Measurements from ENCODE around the gene PRR20E. TPM values are rescaled to one million over a fixed set of nuclear protein-coding genes. Genes with fewer than 3 reads are reported as not detected.
"Not testable (repeated sequence)": the region's sequence is repeated elsewhere in the genome, so short reads cannot be mapped to it uniquely, and the experiment has no call there.

PRR20E gene
- total and polyA plus RNA-seq, 2 experiments from 2014 or later, result not detected

DNA sequence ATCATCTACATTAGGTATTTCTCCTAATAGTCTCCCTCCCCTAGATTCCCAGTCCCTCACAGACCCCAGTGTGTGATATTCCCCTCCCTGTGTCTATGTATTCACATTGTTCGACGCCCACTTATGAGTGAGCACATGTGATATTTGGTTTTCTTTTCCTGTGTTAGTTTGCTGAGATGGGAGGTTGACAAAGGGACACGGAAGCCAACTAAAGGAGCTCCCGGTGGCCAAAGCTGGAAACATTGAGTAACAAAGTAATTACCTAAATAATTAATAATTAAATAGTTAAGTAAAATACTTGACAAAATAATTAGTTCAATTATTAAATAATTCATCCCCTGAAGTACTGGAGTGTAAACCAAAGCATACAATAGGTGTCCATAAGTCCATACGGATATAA is 28.0 kb upstream of the PRR20E start:
- Histone ChIP-seq H2AFZ (no peak overlapping the region), H3K4me1 (ENCODE audit: insufficient read depth) (no peaks in the 10 kb centered on the region), H3K79me2 (replicated peaks; ENCODE audit: insufficient read depth) (no peaks in the 10 kb centered on the region), H3K4me3 (no peak overlapping the region), H3K4me2 (no peak overlapping the region), H3F3A (replicated peaks; ENCODE audit: low read depth) (no peaks in the 10 kb centered on the region), H3K9me2 (ENCODE audit: insufficient read depth) (no peaks in the 10 kb centered on the region), H3K36me3 (ENCODE audit: insufficient read depth) (no peaks in the 10 kb centered on the region), H3K27ac (ENCODE audit: low read depth) (no peak overlapping the region), H4K20me1 (replicated peaks; ENCODE audit: insufficient read depth) (no peaks in the 10 kb centered on the region), H3K27me3 (ENCODE audit: insufficient read depth) (no peaks in the 10 kb centered on the region)
- no peak for ATAC-seq
- Mint-ChIP-seq H3K27ac (no peak overlapping the region), H3K4me3 (no peak overlapping the region), H3K9me3 (no peaks in the 10 kb centered on the region), H3K36me3 (ENCODE audit: low read depth) (no peaks in the 10 kb centered on the region), H3K27me3 (ENCODE audit: insufficient read depth, low read depth, poor library complexity) (no peaks in the 10 kb centered on the region), H3K4me1 (no peaks in the 10 kb centered on the region)
- no peak for DNase-seq (ENCODE audit: low spot score)
- TF ChIP-seq, protein P1, sequence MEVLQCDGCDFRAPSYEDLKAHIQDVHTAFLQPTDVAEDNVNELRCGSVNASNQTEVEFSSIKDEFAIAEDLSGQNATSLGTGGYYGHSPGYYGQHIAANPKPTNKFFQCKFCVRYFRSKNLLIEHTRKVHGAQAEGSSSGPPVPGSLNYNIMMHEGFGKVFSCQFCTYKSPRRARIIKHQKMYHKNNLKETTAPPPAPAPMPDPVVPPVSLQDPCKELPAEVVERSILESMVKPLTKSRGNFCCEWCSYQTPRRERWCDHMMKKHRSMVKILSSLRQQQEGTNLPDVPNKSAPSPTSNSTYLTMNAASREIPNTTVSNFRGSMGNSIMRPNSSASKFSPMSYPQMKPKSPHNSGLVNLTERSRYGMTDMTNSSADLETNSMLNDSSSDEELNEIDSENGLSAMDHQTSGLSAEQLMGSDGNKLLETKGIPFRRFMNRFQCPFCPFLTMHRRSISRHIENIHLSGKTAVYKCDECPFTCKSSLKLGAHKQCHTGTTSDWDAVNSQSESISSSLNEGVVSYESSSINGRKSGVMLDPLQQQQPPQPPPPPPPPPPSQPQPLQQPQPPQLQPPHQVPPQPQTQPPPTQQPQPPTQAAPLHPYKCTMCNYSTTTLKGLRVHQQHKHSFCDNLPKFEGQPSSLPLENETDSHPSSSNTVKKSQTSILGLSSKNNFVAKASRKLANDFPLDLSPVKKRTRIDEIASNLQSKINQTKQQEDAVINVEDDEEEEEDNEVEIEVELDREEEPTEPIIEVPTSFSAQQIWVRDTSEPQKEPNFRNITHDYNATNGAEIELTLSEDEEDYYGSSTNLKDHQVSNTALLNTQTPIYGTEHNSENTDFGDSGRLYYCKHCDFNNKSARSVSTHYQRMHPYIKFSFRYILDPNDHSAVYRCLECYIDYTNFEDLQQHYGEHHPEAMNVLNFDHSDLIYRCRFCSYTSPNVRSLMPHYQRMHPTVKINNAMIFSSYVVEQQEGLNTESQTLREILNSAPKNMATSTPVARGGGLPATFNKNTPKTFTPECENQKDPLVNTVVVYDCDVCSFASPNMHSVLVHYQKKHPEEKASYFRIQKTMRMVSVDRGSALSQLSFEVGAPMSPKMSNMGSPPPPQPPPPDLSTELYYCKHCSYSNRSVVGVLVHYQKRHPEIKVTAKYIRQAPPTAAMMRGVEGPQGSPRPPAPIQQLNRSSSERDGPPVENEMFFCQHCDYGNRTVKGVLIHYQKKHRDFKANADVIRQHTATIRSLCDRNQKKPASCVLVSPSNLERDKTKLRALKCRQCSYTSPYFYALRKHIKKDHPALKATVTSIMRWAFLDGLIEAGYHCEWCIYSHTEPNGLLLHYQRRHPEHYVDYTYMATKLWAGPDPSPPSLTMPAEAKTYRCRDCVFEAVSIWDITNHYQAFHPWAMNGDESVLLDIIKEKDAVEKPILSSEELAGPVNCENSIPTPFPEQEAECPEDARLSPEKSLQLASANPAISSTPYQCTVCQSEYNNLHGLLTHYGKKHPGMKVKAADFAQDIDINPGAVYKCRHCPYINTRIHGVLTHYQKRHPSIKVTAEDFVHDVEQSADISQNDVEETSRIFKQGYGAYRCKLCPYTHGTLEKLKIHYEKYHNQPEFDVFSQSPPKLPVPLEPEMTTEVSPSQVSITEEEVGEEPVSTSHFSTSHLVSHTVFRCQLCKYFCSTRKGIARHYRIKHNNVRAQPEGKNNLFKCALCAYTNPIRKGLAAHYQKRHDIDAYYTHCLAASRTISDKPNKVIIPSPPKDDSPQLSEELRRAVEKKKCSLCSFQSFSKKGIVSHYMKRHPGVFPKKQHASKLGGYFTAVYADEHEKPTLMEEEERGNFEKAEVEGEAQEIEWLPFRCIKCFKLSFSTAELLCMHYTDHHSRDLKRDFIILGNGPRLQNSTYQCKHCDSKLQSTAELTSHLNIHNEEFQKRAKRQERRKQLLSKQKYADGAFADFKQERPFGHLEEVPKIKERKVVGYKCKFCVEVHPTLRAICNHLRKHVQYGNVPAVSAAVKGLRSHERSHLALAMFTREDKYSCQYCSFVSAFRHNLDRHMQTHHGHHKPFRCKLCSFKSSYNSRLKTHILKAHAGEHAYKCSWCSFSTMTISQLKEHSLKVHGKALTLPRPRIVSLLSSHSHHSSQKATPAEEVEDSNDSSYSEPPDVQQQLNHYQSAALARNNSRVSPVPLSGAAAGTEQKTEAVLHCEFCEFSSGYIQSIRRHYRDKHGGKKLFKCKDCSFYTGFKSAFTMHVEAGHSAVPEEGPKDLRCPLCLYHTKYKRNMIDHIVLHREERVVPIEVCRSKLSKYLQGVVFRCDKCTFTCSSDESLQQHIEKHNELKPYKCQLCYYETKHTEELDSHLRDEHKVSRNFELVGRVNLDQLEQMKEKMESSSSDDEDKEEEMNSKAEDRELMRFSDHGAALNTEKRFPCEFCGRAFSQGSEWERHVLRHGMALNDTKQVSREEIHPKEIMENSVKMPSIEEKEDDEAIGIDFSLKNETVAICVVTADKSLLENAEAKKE (CRISPR knock-in tag; IDR thresholded peaks at IDR 0.05), result no peak
- TF ChIP-seq STAT1 (IDR thresholded peaks at IDR 0.05; ENCODE audit: unreplicated experiment) (no peak), JUNB (IDR thresholded peaks at IDR 0.05; ENCODE audit: unreplicated experiment) (no peak), POLR2AphosphoS5 (IDR thresholded peaks at IDR 0.05; ENCODE audit: low read depth) (no peak)

DNA sequence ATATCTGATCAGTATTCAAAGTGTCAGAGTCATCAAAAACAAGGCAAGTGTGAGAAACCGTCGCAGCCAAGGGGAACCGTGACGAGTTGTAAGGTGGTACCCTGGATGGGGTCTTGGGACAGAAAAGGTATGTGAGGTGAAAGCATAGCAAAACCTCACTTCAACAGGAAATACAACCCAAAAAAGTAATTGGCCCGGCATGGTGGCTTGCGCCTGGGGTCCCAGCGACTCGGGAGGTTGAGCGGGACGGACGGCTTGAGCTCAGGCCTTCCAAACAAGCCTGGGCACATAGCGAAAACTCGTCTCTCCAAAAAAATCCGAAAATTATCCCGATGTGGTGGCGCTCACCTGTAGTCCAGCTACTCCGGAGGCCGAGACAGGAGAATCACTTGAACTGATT is 27.2 kb upstream of the PRR20E start:
- H3K36me3 Mint-ChIP-seq (ENCODE audit: low read depth); H3K9me3 Mint-ChIP-seq; H3K4me1 Mint-ChIP-seq; H3K4me3 ChIP-seq; H4K20me1 ChIP-seq (replicated peaks; ENCODE audit: insufficient read depth); H3K27ac ChIP-seq (ENCODE audit: low read depth); H3K4me3 Mint-ChIP-seq; H3K4me2 ChIP-seq; ATAC-seq; H3K27me3 ChIP-seq (ENCODE audit: insufficient read depth); H3K4me1 ChIP-seq (ENCODE audit: insufficient read depth); DNase-seq (ENCODE audit: low spot score); H2AFZ ChIP-seq; H3K9me2 ChIP-seq (ENCODE audit: insufficient read depth); H3K27ac Mint-ChIP-seq; H3K79me2 ChIP-seq (replicated peaks; ENCODE audit: insufficient read depth); H3K27me3 Mint-ChIP-seq (ENCODE audit: insufficient read depth, low read depth, poor library complexity); H3F3A ChIP-seq (replicated peaks; ENCODE audit: low read depth); H3K36me3 ChIP-seq (ENCODE audit: insufficient read depth): not testable (repeated sequence)

DNA sequence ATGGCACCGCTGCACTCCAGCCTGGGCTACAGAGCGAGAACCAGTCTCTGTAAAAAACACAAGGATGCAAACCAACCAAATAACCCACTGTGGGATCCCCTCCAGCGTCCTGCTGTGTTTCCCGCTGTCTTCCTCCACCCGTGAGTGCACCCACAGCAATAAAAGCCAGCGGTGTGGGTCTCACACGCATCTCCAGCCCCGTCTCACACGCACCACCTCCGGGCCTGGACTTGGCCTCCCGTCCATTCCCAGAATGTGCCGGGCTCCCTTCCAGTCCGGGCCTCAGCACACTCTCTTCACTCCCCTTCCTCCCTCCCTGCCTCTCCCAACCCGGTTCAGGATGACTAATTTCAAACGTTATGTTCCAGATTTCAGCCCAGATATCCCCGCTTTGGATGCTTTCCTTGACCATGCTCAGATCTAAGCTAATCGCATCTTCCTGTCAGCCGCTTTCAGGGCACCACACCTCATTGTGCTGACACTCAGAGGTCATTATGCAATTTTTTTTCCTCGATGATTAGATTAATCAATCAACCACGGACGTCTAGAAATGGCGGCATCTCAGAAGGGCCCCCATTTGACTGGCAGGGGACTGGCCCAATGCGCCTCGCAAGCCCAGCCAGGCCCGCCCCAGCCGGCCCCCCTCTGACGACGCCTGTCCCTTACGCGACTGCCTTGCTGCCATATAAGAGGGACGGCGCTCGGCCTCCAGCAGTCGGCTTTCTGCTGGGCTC is 26.6 kb upstream of the PRR20E start, which contains the start of gene PRR20A:
PRR20A (plus strand) TSS at position 684 of the 734 bp plus-strand sequence. CDS start 387 bp downstream, outside the sequence.
- H3K9me2 ChIP-seq (ENCODE audit: insufficient read depth); H3K27me3 Mint-ChIP-seq (ENCODE audit: insufficient read depth, low read depth, poor library complexity); H3K4me1 ChIP-seq (ENCODE audit: insufficient read depth); ATAC-seq; H3K4me1 Mint-ChIP-seq; H3K4me3 Mint-ChIP-seq; H3F3A ChIP-seq (replicated peaks; ENCODE audit: low read depth); H3K4me2 ChIP-seq; H2AFZ ChIP-seq; H3K27me3 ChIP-seq (ENCODE audit: insufficient read depth); H4K20me1 ChIP-seq (replicated peaks; ENCODE audit: insufficient read depth); DNase-seq (ENCODE audit: low spot score); H3K4me3 ChIP-seq; H3K36me3 ChIP-seq (ENCODE audit: insufficient read depth); H3K9me3 Mint-ChIP-seq; H3K27ac Mint-ChIP-seq; H3K27ac ChIP-seq (ENCODE audit: low read depth); H3K79me2 ChIP-seq (replicated peaks; ENCODE audit: insufficient read depth); H3K36me3 Mint-ChIP-seq (ENCODE audit: low read depth): not testable (repeated sequence)

GRCh38 chr13:57147188-57147587 is 19.8 kb upstream of the PRR20E start, which contains the start of gene PRR20B:
Gene PRR20B (plus strand): TSS chr13:57147488. CDS start chr13:57147875, 387 bp downstream.
- not testable (repeated sequence) for H3K27ac Mint-ChIP-seq

More at GRCh38 chr13:57147188-57147587, 19.8 kb upstream of the PRR20E start, which contains the start of gene PRR20B:
- not testable (repeated sequence) for H3K79me2 ChIP-seq (replicated peaks; ENCODE audit: insufficient read depth); H3K4me1 ChIP-seq (ENCODE audit: insufficient read depth); H3K36me3 Mint-ChIP-seq (ENCODE audit: low read depth); H3K36me3 ChIP-seq (ENCODE audit: insufficient read depth); H3K9me2 ChIP-seq (ENCODE audit: insufficient read depth); H3F3A ChIP-seq (replicated peaks; ENCODE audit: low read depth); H3K27ac ChIP-seq (ENCODE audit: low read depth); H3K9me3 Mint-ChIP-seq; ATAC-seq; H3K4me3 ChIP-seq; DNase-seq (ENCODE audit: low spot score); H3K4me1 Mint-ChIP-seq; H3K4me3 Mint-ChIP-seq; H3K4me2 ChIP-seq; H4K20me1 ChIP-seq (replicated peaks; ENCODE audit: insufficient read depth); H2AFZ ChIP-seq; H3K27me3 Mint-ChIP-seq (ENCODE audit: insufficient read depth, low read depth, poor library complexity); H3K27me3 ChIP-seq (ENCODE audit: insufficient read depth)
